ENCODE data around the gene PACSIN2.

DNA sequence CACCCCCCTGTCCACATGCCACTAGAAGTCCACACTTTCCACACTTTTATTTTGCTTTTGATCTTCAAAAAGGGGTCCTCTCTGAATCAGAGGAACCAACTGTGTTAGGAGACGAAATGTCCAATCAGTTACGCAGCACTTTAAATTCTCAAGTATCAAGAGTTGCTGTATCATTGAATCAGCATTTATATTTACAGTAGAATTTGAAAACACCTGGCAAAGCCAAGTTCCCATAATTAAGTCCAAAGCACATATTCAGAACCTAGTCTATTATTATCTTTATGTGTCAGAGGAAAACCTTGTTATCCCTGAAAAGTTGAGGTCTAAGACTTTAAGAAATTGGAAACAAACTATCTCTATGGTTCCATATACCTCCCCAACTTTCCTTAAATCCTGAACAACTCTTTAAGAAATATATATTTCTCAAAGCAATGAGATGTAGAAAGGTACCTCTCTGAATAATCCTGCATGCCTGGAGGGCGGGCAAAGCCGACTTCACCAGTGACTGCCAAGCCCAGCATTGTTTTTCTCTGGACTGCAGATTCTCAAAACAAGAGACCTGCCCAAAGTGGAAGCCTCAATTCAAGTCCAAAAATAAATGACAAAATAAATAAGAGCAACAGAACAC lies 82.0 kb downstream of the PACSIN2 start:
- TF ChIP-seq, protein P1, sequence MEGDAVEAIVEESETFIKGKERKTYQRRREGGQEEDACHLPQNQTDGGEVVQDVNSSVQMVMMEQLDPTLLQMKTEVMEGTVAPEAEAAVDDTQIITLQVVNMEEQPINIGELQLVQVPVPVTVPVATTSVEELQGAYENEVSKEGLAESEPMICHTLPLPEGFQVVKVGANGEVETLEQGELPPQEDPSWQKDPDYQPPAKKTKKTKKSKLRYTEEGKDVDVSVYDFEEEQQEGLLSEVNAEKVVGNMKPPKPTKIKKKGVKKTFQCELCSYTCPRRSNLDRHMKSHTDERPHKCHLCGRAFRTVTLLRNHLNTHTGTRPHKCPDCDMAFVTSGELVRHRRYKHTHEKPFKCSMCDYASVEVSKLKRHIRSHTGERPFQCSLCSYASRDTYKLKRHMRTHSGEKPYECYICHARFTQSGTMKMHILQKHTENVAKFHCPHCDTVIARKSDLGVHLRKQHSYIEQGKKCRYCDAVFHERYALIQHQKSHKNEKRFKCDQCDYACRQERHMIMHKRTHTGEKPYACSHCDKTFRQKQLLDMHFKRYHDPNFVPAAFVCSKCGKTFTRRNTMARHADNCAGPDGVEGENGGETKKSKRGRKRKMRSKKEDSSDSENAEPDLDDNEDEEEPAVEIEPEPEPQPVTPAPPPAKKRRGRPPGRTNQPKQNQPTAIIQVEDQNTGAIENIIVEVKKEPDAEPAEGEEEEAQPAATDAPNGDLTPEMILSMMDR (IDR thresholded peaks at IDR 0.05), result no peak
- TF ChIP-seq POLR2A (IDR thresholded peaks at IDR 0.05), result no peak

Data from esophagus squamous epithelium (tissue), 4 donors.